HepG2 (cell line): Measurements from ENCODE around the gene PACS1. TPM values are rescaled to one million over a fixed set of nuclear protein-coding genes. Genes with fewer than 3 reads are reported as not detected.

Experiments
- ATF4 ChIP-seq, 2 experiments: fragments of 450-650 bp in 1 of 2; sonication (generic) in 1 of 2; formaldehyde crosslinking; IDR thresholded peaks; 2 replicates each; pipeline versions ENCODE4 v1.5.0 to v1.8.0; 2020 to 2022; ENCODE audit warnings: mild to moderate bottlenecking in 1 of 2, missing genetic modification reagents in 1 of 2
- CHD4 ChIP-seq: fragments of 200-600 bp; sonication (generic); IDR thresholded peaks from 2 replicates; pipeline ENCODE4 v1.7.0; 2017; ENCODE audit warnings: mild to moderate bottlenecking, low read length, borderline replicate concordance
- EHMT2 ChIP-seq: fragments of 200-600 bp; sonication (generic); IDR thresholded peaks from 2 replicates; pipeline ENCODE4 v1.7.0; 2017; ENCODE audit warnings: antibody characterized with exemption, low read depth, low read length, borderline replicate concordance
- FOXA1 ChIP-seq, 2 experiments: fragments of 450-650 bp in 1 of 2; sonication (generic) in 1 of 2; formaldehyde crosslinking in 1 of 2; IDR thresholded peaks; 2 replicates each; pipeline versions ENCODE4 v1.4.0 to v1.6.1; 2016 to 2020; ENCODE audit warnings: missing genetic modification reagents in 1 of 2
- KDM4B ChIP-seq: sonication (generic); formaldehyde crosslinking; IDR thresholded peaks from 2 replicates; pipeline ENCODE4 v1.4.0; 2020; ENCODE audit warnings: missing genetic modification reagents
- KLF15 ChIP-seq: sonication (generic); formaldehyde crosslinking; IDR thresholded peaks from 2 replicates; pipeline ENCODE4 v1.8.1; 2023; ENCODE audit warnings: borderline replicate concordance, mild to moderate bottlenecking, inconsistent platforms, missing genetic modification reagents, mixed read lengths
- NFAT5 ChIP-seq: sonication (generic); formaldehyde crosslinking; IDR thresholded peaks from 2 replicates; pipeline ENCODE4 v1.4.0; 2020; ENCODE audit warnings: missing genetic modification reagents
- RNF2 ChIP-seq: fragments of 450-650 bp; conservative IDR thresholded peaks from 2 replicates; pipeline ENCODE4 v1.6.1; 2016; ENCODE audit warnings: low read depth
- SMYD3 ChIP-seq: sonication (generic); formaldehyde crosslinking; IDR thresholded peaks from 2 replicates; pipeline ENCODE4 v1.8.1; 2023; ENCODE audit warnings: mild to moderate bottlenecking, missing genetic modification reagents
- TBX2 ChIP-seq: sonication (generic); formaldehyde crosslinking; IDR thresholded peaks from 2 replicates; pipeline ENCODE4 v1.5.0; 2020; ENCODE audit warnings: missing genetic modification reagents, mild to moderate bottlenecking, borderline replicate concordance
- TGIF2 ChIP-seq: IDR thresholded peaks from 2 replicates; pipeline ENCODE4 v1.6.1; 2016; ENCODE audit warnings: control low read depth, missing compliant biosample characterization
- THAP11 ChIP-seq: IDR thresholded peaks from 2 replicates; pipeline ENCODE4 v1.6.1; 2016; ENCODE audit warnings: missing biosample characterization, missing genetic modification reagents
- ZNF230 ChIP-seq: sonication (generic); formaldehyde crosslinking; IDR thresholded peaks from 2 replicates; pipeline ENCODE4 v1.4.0; 2020; ENCODE audit warnings: mild to moderate bottlenecking, missing genetic modification reagents
- ZNF253 ChIP-seq: sonication (generic); formaldehyde crosslinking; IDR thresholded peaks from 2 replicates; pipeline ENCODE4 v1.8.0; 2022; ENCODE audit warnings: mild to moderate bottlenecking, missing genetic modification reagents, borderline replicate concordance
- ZNF574 ChIP-seq: sonication (generic); formaldehyde crosslinking; IDR thresholded peaks from 2 replicates; pipeline ENCODE4 v1.4.0; 2020; ENCODE audit warnings: missing genetic modification reagents
- ZNF777 ChIP-seq: sonication (generic); formaldehyde crosslinking; IDR thresholded peaks from 2 replicates; pipeline ENCODE4 v1.4.0; 2020; ENCODE audit warnings: missing genetic modification reagents
- polyA plus RNA-seq, 8 experiments: library from polyadenylated mRNA; depleted of rRNA in 3 of 8; stranded (reverse) in 7 of 8; unstranded in 1 of 8; fragments of >200 nt; fragmentation: Illumina TruSeq in 4 of 8; extraction: Trizol in 4 of 8; gene quantifications; 2 replicates each; pipeline versions ENCODE4 v1.2.1 to v1.2.3, GENCODE V29; 2011 to 2016; ENCODE audit warnings: low read depth in 4 of 8, missing spikeins in 1 of 8, mixed read lengths in 1 of 8; ENCODE audit not compliant: insufficient read depth in 1 of 8
- total RNA-seq, 5 experiments: library from RNA; depleted of rRNA; stranded (reverse); fragments of >200 nt; fragmentation: Illumina TruSeq; extraction: Trizol; gene quantifications; 2 replicates each; pipeline ENCODE4 v1.2.3, GENCODE V29; 2016; ENCODE audit warnings: low read depth in 1 of 5
- TF ChIP-seq, protein P1 (sequence below): sonication (generic); formaldehyde crosslinking; IDR thresholded peaks from 2 replicates; pipeline ENCODE4 v1.5.0; 2020; ENCODE audit warnings: missing genetic modification reagents

Gene PACS1
- total and polyA plus RNA-seq, 2 of the 13 experiments (the other 11 are each of a cell fraction or from before 2014, with no cell fraction given) = 7.6 to 8.6 TPM

GRCh38 chr11:66288671-66289547 is 218.8 kb downstream of the PACS1 start, which contains the start of gene YIF1A (continued):
- peak; percentile 89 for TF ChIP-seq THAP11
- peak; percentile 55; the same call in 1 of the 2 replicates for TF ChIP-seq TBX2 (CRISPR knock-in tag)
- no peak for TF ChIP-seq FOXA1 (IDR thresholded peaks at IDR 0.05)
- TF ChIP-seq FOXA1 (CRISPR knock-in tag; IDR thresholded peaks at IDR 0.05) = 0 out of 2 replicates have a peak, but pooled peaks have one; percentile 27
- TF ChIP-seq NFAT5 (CRISPR knock-in tag) = no peak
- no peak for TF ChIP-seq CHD4
- TF ChIP-seq ZNF253 (CRISPR knock-in tag) = no peak
- TF ChIP-seq SMYD3 (CRISPR knock-in tag) = peak; percentile 95; the same call in 1 of the 2 replicates
- no peak for TF ChIP-seq KLF15 (CRISPR knock-in tag)
- peak; percentile 56 for TF ChIP-seq ZNF574 (CRISPR knock-in tag)
- TF ChIP-seq EHMT2 = no peak
- no peak for TF ChIP-seq ZNF230
- TF ChIP-seq RNF2 = no peak
- no peak; the same call in 1 of the 2 replicates for TF ChIP-seq ZNF777 (CRISPR knock-in tag)
- TF ChIP-seq TGIF2 (CRISPR knock-in tag) = no peak
- peak; percentile 80; the same call in 1 of the 2 replicates for TF ChIP-seq KDM4B (CRISPR knock-in tag)
- TF ChIP-seq, protein P1, sequence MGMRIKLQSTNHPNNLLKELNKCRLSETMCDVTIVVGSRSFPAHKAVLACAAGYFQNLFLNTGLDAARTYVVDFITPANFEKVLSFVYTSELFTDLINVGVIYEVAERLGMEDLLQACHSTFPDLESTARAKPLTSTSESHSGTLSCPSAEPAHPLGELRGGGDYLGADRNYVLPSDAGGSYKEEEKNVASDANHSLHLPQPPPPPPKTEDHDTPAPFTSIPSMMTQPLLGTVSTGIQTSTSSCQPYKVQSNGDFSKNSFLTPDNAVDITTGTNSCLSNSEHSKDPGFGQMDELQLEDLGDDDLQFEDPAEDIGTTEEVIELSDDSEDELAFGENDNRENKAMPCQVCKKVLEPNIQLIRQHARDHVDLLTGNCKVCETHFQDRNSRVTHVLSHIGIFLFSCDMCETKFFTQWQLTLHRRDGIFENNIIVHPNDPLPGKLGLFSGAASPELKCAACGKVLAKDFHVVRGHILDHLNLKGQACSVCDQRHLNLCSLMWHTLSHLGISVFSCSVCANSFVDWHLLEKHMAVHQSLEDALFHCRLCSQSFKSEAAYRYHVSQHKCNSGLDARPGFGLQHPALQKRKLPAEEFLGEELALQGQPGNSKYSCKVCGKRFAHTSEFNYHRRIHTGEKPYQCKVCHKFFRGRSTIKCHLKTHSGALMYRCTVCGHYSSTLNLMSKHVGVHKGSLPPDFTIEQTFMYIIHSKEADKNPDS (CRISPR knock-in tag) = no peak
- TF ChIP-seq ATF4 (CRISPR knock-in tag; IDR thresholded peaks at IDR 0.05) = no peak; a peak in 1 of 4 replicates
